GM12801 (cell line): Measurements from ENCODE around the gene CXXC4.

Experiments
- CTCF ChIP-seq: IDR thresholded peaks from one replicate; pipeline ENCODE4 v1.5.1; 2011; ENCODE audit warnings: control low read depth; ENCODE audit not compliant: insufficient read length; ENCODE audit errors: extremely low read depth

CXXC4 gene

GRCh38 chr4:104519588-104519987 is 24.9 kb upstream of the CXXC4 start:
- no peak for TF ChIP-seq CTCF

GRCh38 chr4:104516884-104517283 is 22.2 kb upstream of the CXXC4 start:
- no peak for TF ChIP-seq CTCF

- TF ChIP-seq CTCF, result no peak
Measured at GRCh38 chr4:104508224-104508623, 13.5 kb upstream of the CXXC4 start.

- TF ChIP-seq CTCF, result no peak
Measured at GRCh38 chr4:104507112-104507511, 12.4 kb upstream of the CXXC4 start.

- no peak for TF ChIP-seq CTCF
Measured at GRCh38 chr4:104504536-104504935, 9.8 kb upstream of the CXXC4 start.

- no peak for TF ChIP-seq CTCF
Measured at GRCh38 chr4:104502471-104502870, 7.8 kb upstream of the CXXC4 start.

GRCh38 chr4:104501290-104501689 is 6.6 kb upstream of the CXXC4 start:
- TF ChIP-seq CTCF, result no peak

- no peak for TF ChIP-seq CTCF
Measured at GRCh38 chr4:104500442-104500841, 5.7 kb upstream of the CXXC4 start.
